Hypothalamus (tissue), 51 donors: Measurements from ENCODE around the gene NKTR.
A peak's percentile ranks its signal among the peaks of the same experiment; 100 is the strongest.
"Not testable (repeated sequence)": the region's sequence is repeated elsewhere in the genome, so short reads cannot be mapped to it uniquely, and the experiment has no call there.

ENCODE experiments used
- DNase-seq, 51 donors: peaks; one replicate each; lab custom pipeline; 2025; lab: John Stamatoyannopoulos, UW

NKTR gene

GRCh38 chr3:42593635-42594034, 6.9 kb upstream of the NKTR start:
- no peak for DNase-seq

- DNase-seq = no peak
These were observed 4.8 kb upstream of the NKTR start for GRCh38 chr3:42595682-42596081.

GRCh38 chr3:42597098-42597497, 3.4 kb upstream of the NKTR start:
- not testable (repeated sequence) for DNase-seq

GRCh38 chr3:42600958-42601675, 631 bp downstream of the NKTR start:
- DNase-seq = peak in 29 of 51 donors; percentile 22 to 80 (median 59)

GRCh38 chr3:42601896-42602581, 1.6 kb downstream of the NKTR start:
- DNase-seq = no peak

- no peak for DNase-seq
These were observed 2.5 kb downstream of the NKTR start for GRCh38 chr3:42602961-42603360.

GRCh38 chr3:42605546-42606173, 5.2 kb downstream of the NKTR start:
- DNase-seq = peak in 3 of 51 donors; percentile 7 to 16 (median 7)

GRCh38 chr3:42608581-42608980, 8.1 kb downstream of the NKTR start:
- peak in 6 of 51 donors; percentile 3 to 18 (median 15) for DNase-seq

- no peak for DNase-seq
These were observed 10.5 kb downstream of the NKTR start for GRCh38 chr3:42610976-42611375.

- no peak for DNase-seq
These were observed 11.7 kb downstream of the NKTR start for GRCh38 chr3:42612217-42612616.

- DNase-seq = no peak
These were observed 12.4 kb downstream of the NKTR start for GRCh38 chr3:42612928-42613327.

- no peak for DNase-seq
These were observed 13.0 kb downstream of the NKTR start for GRCh38 chr3:42613462-42613861.

- no peak for DNase-seq
These were observed 31.1 kb downstream of the NKTR start for GRCh38 chr3:42631620-42632019.

- no peak for DNase-seq
These were observed 31.7 kb downstream of the NKTR start for GRCh38 chr3:42632146-42632545.

GRCh38 chr3:42633544-42633943, 33.1 kb downstream of the NKTR start:
- DNase-seq = no peak

GRCh38 chr3:42635111-42635510, 34.6 kb downstream of the NKTR start:
- DNase-seq = no peak

- DNase-seq = no peak
These were observed 36.5 kb downstream of the NKTR start for GRCh38 chr3:42637001-42637400.

- no peak for DNase-seq
These were observed 37.9 kb downstream of the NKTR start for GRCh38 chr3:42638339-42638842.

GRCh38 chr3:42639192-42639591, 38.7 kb downstream of the NKTR start:
- no peak for DNase-seq

- no peak for DNase-seq
These were observed 39.6 kb downstream of the NKTR start for GRCh38 chr3:42640129-42640528.

- no peak for DNase-seq
These were observed 40.4 kb downstream of the NKTR start for GRCh38 chr3:42640771-42641370.
